Duodenal mucosa (tissue), 2 donors: ENCODE measurements around the gene TPRX2.
"Not testable (repeated sequence)": the region's sequence is repeated elsewhere in the genome, so short reads cannot be mapped to it uniquely, and the experiment has no call there.

Source experiments
- H3K27ac ChIP-seq: one replicate; pipeline ENCODE4 v1.7.0; 2013; ENCODE audit warnings: low read depth, low read length
- H3K27me3 ChIP-seq, 2 donors: one replicate each; pipeline ENCODE4 v1.7.0; 2013; ENCODE audit warnings: low read length in 2 of 2, control low read depth in 1 of 2; ENCODE audit not compliant: insufficient read depth in 2 of 2, control insufficient read depth in 1 of 2
- H3K36me3 ChIP-seq, 2 donors: one replicate each; pipeline ENCODE4 v1.7.0; 2013; ENCODE audit warnings: low read length in 2 of 2, control low read depth in 1 of 2; ENCODE audit not compliant: insufficient read depth in 2 of 2, control insufficient read depth in 1 of 2
- H3K4me1 ChIP-seq, 2 donors: one replicate each; pipeline ENCODE4 v1.7.0; 2013; ENCODE audit warnings: low read length in 2 of 2, control low read depth in 1 of 2; ENCODE audit not compliant: insufficient read depth in 2 of 2, control insufficient read depth in 1 of 2
- H3K4me3 ChIP-seq, 2 donors: one replicate each; pipeline ENCODE4 v1.7.0; 2013; ENCODE audit warnings: low read length in 2 of 2, low read depth in 1 of 2
- H3K9ac ChIP-seq, 2 donors: one replicate each; pipeline ENCODE4 v1.7.0; 2013; ENCODE audit warnings: low read length in 2 of 2, low read depth in 1 of 2
- H3K9me3 ChIP-seq, 2 donors: one replicate each; pipeline ENCODE4 v1.7.0; 2013; ENCODE audit warnings: low read length in 2 of 2, control low read depth in 1 of 2; ENCODE audit not compliant: control insufficient read depth in 1 of 2

Gene TPRX2

GRCh38 chr19:47832723-47833122, 26.3 kb upstream of the TPRX2 start:
- Histone ChIP-seq H3K4me3 (no peak overlapping the region), H3K4me1 (no peaks in the 10 kb centered on the region), H3K27ac (no peak overlapping the region), H3K9me3 (no peaks in the 10 kb centered on the region), H3K36me3 (no peaks in the 10 kb centered on the region), H3K27me3 (peaks cover 0 to 4% of the 10 kb centered on the region in 2 donors), H3K9ac (no peak overlapping the region)

- no peaks in the 10 kb centered on the region for H3K9me3 ChIP-seq
- H3K4me3 ChIP-seq, result no peak overlapping the region
- no peaks in the 10 kb centered on the region for H3K4me1 ChIP-seq
- no peak overlapping the region for H3K9ac ChIP-seq
- no peaks in the 10 kb centered on the region for H3K27me3 ChIP-seq
- no peaks in the 10 kb centered on the region for H3K36me3 ChIP-seq
- H3K27ac ChIP-seq, result no peak overlapping the region
Measured at GRCh38 chr19:47836038-47836437, 23.0 kb upstream of the TPRX2 start.

GRCh38 chr19:47839411-47839810, 19.6 kb upstream of the TPRX2 start:
- Histone ChIP-seq H3K27ac (no peak overlapping the region), H3K9me3 (no peaks in the 10 kb centered on the region), H3K9ac (no peak overlapping the region), H3K4me3 (no peak overlapping the region), H3K36me3 (no peaks in the 10 kb centered on the region), H3K4me1 (no peaks in the 10 kb centered on the region), H3K27me3 (no peaks in the 10 kb centered on the region)

- Histone ChIP-seq H3K9ac (no peak overlapping the region), H3K36me3 (no peaks in the 10 kb centered on the region), H3K27ac (no peak overlapping the region), H3K9me3 (no peaks in the 10 kb centered on the region), H3K27me3 (no peaks in the 10 kb centered on the region), H3K4me3 (no peak overlapping the region), H3K4me1 (no peaks in the 10 kb centered on the region)
Measured at GRCh38 chr19:47839913-47840312, 19.1 kb upstream of the TPRX2 start.

GRCh38 chr19:47842941-47843340, 16.1 kb upstream of the TPRX2 start:
- H3K4me1 ChIP-seq, result no peaks in the 10 kb centered on the region
- H3K36me3 ChIP-seq, result no peaks in the 10 kb centered on the region
- H3K27ac ChIP-seq, result no peak overlapping the region
- H3K9me3 ChIP-seq, result no peaks in the 10 kb centered on the region
- H3K27me3 ChIP-seq, result no peaks in the 10 kb centered on the region
- H3K9ac ChIP-seq, result no peak overlapping the region
- H3K4me3 ChIP-seq, result no peak overlapping the region

- peaks cover 11% of the 10 kb centered on the region in 2 donors for H3K27me3 ChIP-seq
- no peaks in the 10 kb centered on the region for H3K4me1 ChIP-seq
- no peak overlapping the region for H3K27ac ChIP-seq
- no peak overlapping the region for H3K4me3 ChIP-seq
- no peaks in the 10 kb centered on the region for H3K36me3 ChIP-seq
- no peak overlapping the region for H3K9ac ChIP-seq
- no peaks in the 10 kb centered on the region for H3K9me3 ChIP-seq
Measured at GRCh38 chr19:47848425-47848822, 10.6 kb upstream of the TPRX2 start.

- Histone ChIP-seq H3K27me3 (peaks cover 11% of the 10 kb centered on the region in 2 donors), H3K27ac (no peak overlapping the region), H3K9ac (no peak overlapping the region), H3K36me3 (no peaks in the 10 kb centered on the region), H3K9me3 (no peaks in the 10 kb centered on the region), H3K4me3 (no peak overlapping the region), H3K4me1 (no peaks in the 10 kb centered on the region)
Measured at GRCh38 chr19:47848823-47849473, 10.1 kb upstream of the TPRX2 start.

GRCh38 chr19:47853003-47853402, 6.0 kb upstream of the TPRX2 start:
- Histone ChIP-seq H3K27ac (no peak overlapping the region), H3K4me3 (no peak overlapping the region), H3K36me3 (no peaks in the 10 kb centered on the region), H3K4me1 (no peaks in the 10 kb centered on the region), H3K27me3 (peaks cover 11 to 13% of the 10 kb centered on the region in 2 donors), H3K9ac (no peak overlapping the region), H3K9me3 (no peaks in the 10 kb centered on the region)

GRCh38 chr19:47854459-47854858, 4.6 kb upstream of the TPRX2 start:
- peaks cover 5 to 7% of the 10 kb centered on the region in 2 donors for H3K27me3 ChIP-seq
- H3K27ac ChIP-seq, result no peak overlapping the region
- no peak overlapping the region for H3K9ac ChIP-seq
- no peaks in the 10 kb centered on the region for H3K4me1 ChIP-seq
- no peaks in the 10 kb centered on the region for H3K9me3 ChIP-seq
- H3K36me3 ChIP-seq, result no peaks in the 10 kb centered on the region
- H3K4me3 ChIP-seq, result no peak overlapping the region

- H3K9me3 ChIP-seq, H3K27me3 ChIP-seq, H3K9ac ChIP-seq, H3K4me3 ChIP-seq, H3K27ac ChIP-seq, H3K4me1 ChIP-seq, H3K36me3 ChIP-seq: not testable (repeated sequence)
Measured at GRCh38 chr19:47858231-47858630, 804 bp upstream of the TPRX2 start.

- H3K36me3 ChIP-seq, H3K27me3 ChIP-seq, H3K4me3 ChIP-seq, H3K9ac ChIP-seq, H3K27ac ChIP-seq, H3K9me3 ChIP-seq, H3K4me1 ChIP-seq: not testable (repeated sequence)
Measured at GRCh38 chr19:47859838-47860237, 803 bp downstream of the TPRX2 start.
